H7 (cell line): Measurements from ENCODE around the gene CLEC17A. TPM values are rescaled to one million over a fixed set of nuclear protein-coding genes. Genes with fewer than 3 reads are reported as not detected.
A peak's percentile ranks its signal among the peaks of the same experiment; 100 is the strongest.
"Not testable (repeated sequence)": the region's sequence is repeated elsewhere in the genome, so short reads cannot be mapped to it uniquely, and the experiment has no call there.

Experiments
- DNase-seq: peaks from one replicate; pipeline ENCODE4 v3.0.0; 2012
- H3K27me3 ChIP-seq: 2 replicates; pipeline ENCODE4 v1.6.0; 2011; ENCODE audit warnings: mild to moderate bottlenecking, low read length; ENCODE audit not compliant: control insufficient read depth, insufficient read depth
- H3K36me3 ChIP-seq: replicated peaks from 2 replicates; pipeline ENCODE4 v1.5.1; 2011; ENCODE audit warnings: low read length; ENCODE audit not compliant: control insufficient read depth, insufficient read depth
- H3K4me3 ChIP-seq: 2 replicates; pipeline ENCODE4 v1.5.1; 2011; ENCODE audit warnings: low read depth, mild to moderate bottlenecking, control low read depth, low read length, moderate library complexity; ENCODE audit not compliant: insufficient read depth
- total RNA-seq: library from RNA; depleted of rRNA; stranded (reverse); fragments of >200 nt; shearing (Covaris generic); gene quantifications from 2 replicates; pipeline ENCODE4 v1.2.3, GENCODE V29; 2014; rRNA removed

Gene CLEC17A
- total RNA-seq, 1 experiment from 2014 or later = not detected

- H3K27me3 ChIP-seq, H3K36me3 ChIP-seq, DNase-seq, H3K4me3 ChIP-seq: not testable (repeated sequence)
Observed at GRCh38 chr19:14624491-14624890, 41.6 kb downstream of the CLEC17A start.

- Histone ChIP-seq H3K36me3 (no peaks in the 10 kb centered on the region), H3K27me3 (no peaks in the 10 kb centered on the region), H3K4me3 (no peak overlapping the region)
- DNase-seq = no peak
Observed at GRCh38 chr19:14629557-14629956, 46.7 kb downstream of the CLEC17A start.

- Histone ChIP-seq H3K4me3 (no peak overlapping the region), H3K36me3 (no peaks in the 10 kb centered on the region), H3K27me3 (no peaks in the 10 kb centered on the region)
- DNase-seq = peak; percentile 46
Observed at GRCh38 chr19:14632286-14632685, 49.4 kb downstream of the CLEC17A start.

- Histone ChIP-seq H3K4me3 (no peak overlapping the region), H3K36me3 (no peaks in the 10 kb centered on the region), H3K27me3 (no peaks in the 10 kb centered on the region)
- no peak for DNase-seq
Observed at GRCh38 chr19:14639536-14640277, 56.8 kb downstream of the CLEC17A start.

- DNase-seq = no peak
- H3K36me3 ChIP-seq = no peaks in the 10 kb centered on the region
- no peaks in the 10 kb centered on the region for H3K27me3 ChIP-seq
- no peak overlapping the region for H3K4me3 ChIP-seq
Observed at GRCh38 chr19:14648506-14648905, 65.6 kb downstream of the CLEC17A start.

- no peak for DNase-seq
- Histone ChIP-seq H3K27me3 (no peaks in the 10 kb centered on the region), H3K36me3 (no peaks in the 10 kb centered on the region), H3K4me3 (no peak overlapping the region)
Observed at GRCh38 chr19:14649020-14649419, 66.1 kb downstream of the CLEC17A start.

- DNase-seq = no peak
- Histone ChIP-seq H3K4me3 (no peak overlapping the region), H3K36me3 (no peaks in the 10 kb centered on the region), H3K27me3 (no peaks in the 10 kb centered on the region)
Observed at GRCh38 chr19:14650161-14650560, 67.3 kb downstream of the CLEC17A start.

GRCh38 chr19:14654786-14655560 is 72.1 kb downstream of the CLEC17A start:
- Histone ChIP-seq H3K27me3 (no peaks in the 10 kb centered on the region), H3K36me3 (no peaks in the 10 kb centered on the region), H3K4me3 (no peak overlapping the region)
- DNase-seq = no peak

- Histone ChIP-seq H3K36me3 (no peaks in the 10 kb centered on the region), H3K4me3 (no peak overlapping the region), H3K27me3 (no peaks in the 10 kb centered on the region)
- DNase-seq = no peak
Observed at GRCh38 chr19:14655726-14656125, 72.8 kb downstream of the CLEC17A start.

- no peaks in the 10 kb centered on the region for H3K36me3 ChIP-seq
- DNase-seq = no peak
- no peaks in the 10 kb centered on the region for H3K27me3 ChIP-seq
- no peak overlapping the region for H3K4me3 ChIP-seq
Observed at GRCh38 chr19:14659874-14660489, 77.1 kb downstream of the CLEC17A start.

GRCh38 chr19:14661372-14661924 is 78.6 kb downstream of the CLEC17A start:
- DNase-seq = no peak
- H3K27me3 ChIP-seq = no peaks in the 10 kb centered on the region
- no peak overlapping the region for H3K4me3 ChIP-seq
- H3K36me3 ChIP-seq = no peaks in the 10 kb centered on the region

Other genes with a start within 250 kb of the CLEC17A start
- gene ADGRE5, start 201.6 kb upstream of the CLEC17A start, total RNA-seq = 5.9 and 6.1 TPM in 2 replicates
- gene DDX39A, start 163.7 kb upstream of the CLEC17A start, total RNA-seq = 94.6 and 131 TPM in 2 replicates
- gene PKN1, start 149.8 kb upstream of the CLEC17A start, total RNA-seq = 108 and 127 TPM in 2 replicates
- gene PTGER1, start 107.7 kb upstream of the CLEC17A start, total RNA-seq = 0.22 and 0.35 TPM in 2 replicates
- 97.8 and 116 TPM in 2 replicates for gene GIPC1, start 87.0 kb upstream of the CLEC17A start, total RNA-seq
- 44.6 and 46.9 TPM in 2 replicates for gene DNAJB1, start 64.7 kb upstream of the CLEC17A start, total RNA-seq
- 88.2 and 99.4 TPM in 2 replicates for gene TECR, start 53.5 kb upstream of the CLEC17A start, total RNA-seq
- gene NDUFB7, start 11.0 kb upstream of the CLEC17A start, total RNA-seq = 332 and 343 TPM in 2 replicates
- not detected in 2 replicates for gene ADGRE3, start 91.8 kb downstream of the CLEC17A start, total RNA-seq
- gene ZNF333, start 107.0 kb downstream of the CLEC17A start, total RNA-seq = 6.8 and 17.4 TPM in 2 replicates
- not detected in 2 replicates for gene ADGRE2, start 195.5 kb downstream of the CLEC17A start, total RNA-seq